Upper lobe of left lung (tissue), 6 donors: ENCODE measurements around the gene TAGLN. TPM values are rescaled to one million over a fixed set of nuclear protein-coding genes. Genes with fewer than 3 reads are reported as not detected.

ENCODE experiments used
- ATAC-seq, 2 donors: fragments of 200-7000 bp; cut with Tn5 transposase; one replicate each; pipeline ENCODE4 v1.9.1; 2022; ENCODE audit warnings: mild to moderate bottlenecking in 2 of 2, moderate library complexity in 2 of 2; ENCODE audit not compliant: low FRiP score in 2 of 2
- DNase-seq, 2 donors: peaks; one replicate each; pipeline ENCODE4 v3.0.0-alpha.2; 2019 to 2020
- H3K27ac ChIP-seq, 4 donors: fragments of 200-600 bp; sonication (generic); one replicate each; pipeline ENCODE4 v1.5.1; 2016 to 2019
- H3K27me3 ChIP-seq, 4 donors: fragments of 200-600 bp; sonication (generic); one replicate each; pipeline ENCODE4 v1.5.1; 2017 to 2019
- H3K36me3 ChIP-seq, 4 donors: fragments of 200-600 bp; sonication (generic); one replicate each; pipeline ENCODE4 v1.5.1; 2016 to 2019
- H3K4me1 ChIP-seq, 4 donors: fragments of 200-600 bp; sonication (generic); one replicate each; pipeline ENCODE4 v1.5.1; 2018 to 2019
- H3K4me3 ChIP-seq, 4 donors: fragments of 200-600 bp; sonication (generic); one replicate each; pipeline ENCODE4 v1.5.1; 2017 to 2019; ENCODE audit warnings: mild to moderate bottlenecking in 2 of 4, moderate library complexity in 1 of 4
- H3K9me3 ChIP-seq, 4 donors: fragments of 200-600 bp; sonication (generic); one replicate each; pipeline ENCODE4 v1.5.1; 2018 to 2019
- CTCF ChIP-seq, 6 experiments: fragments of 450-650 bp in 4 of 6; fragments of 200-600 bp in 2 of 6; sonication (generic) in 2 of 6; IDR thresholded peaks; one replicate each; pipeline ENCODE4 v1.5.1; 2016 to 2019; ENCODE audit warnings: antibody characterized with exemption in 6 of 6
- EP300 ChIP-seq, 4 donors: sonication (generic); formaldehyde crosslinking; IDR thresholded peaks; one replicate each; pipeline ENCODE4 v1.5.1; 2017; ENCODE audit warnings: antibody characterized with exemption in 4 of 4, control low read depth in 2 of 4
- POLR2A ChIP-seq, 4 donors: fragments of 450-650 bp; IDR thresholded peaks; one replicate each; pipeline ENCODE4 v1.5.1; 2016 to 2017; ENCODE audit warnings: antibody characterized with exemption in 4 of 4, mild to moderate bottlenecking in 2 of 4
- POLR2AphosphoS5 ChIP-seq, 2 donors: sonication (generic); formaldehyde crosslinking; IDR thresholded peaks; one replicate each; pipeline ENCODE4 v1.5.1; 2017; ENCODE audit warnings: antibody characterized with exemption in 2 of 2
- WGBS, 2 donors: methylation state at CpG; one replicate each; pipeline ENCODE4 v1.1.5; 2017 to 2018; 5-methylcytosine and 5-hydroxymethylcytosine counted together
- total RNA-seq, 6 donors: library from RNA; depleted of rRNA in 4 of 6; stranded (reverse); fragments of >200 nt in 4 of 6; gene quantifications; one replicate each; pipeline versions ENCODE4 v1.1.0 to v1.2.1, GENCODE V29; 2016 to 2021
- donor health status: DM: no; HTN: no; CAD: no; lungs with moderate emphysema.
- donor health status: DM: no; HTN: yes; CAD: no; lungs with severe emphysema.

TAGLN gene
- total RNA-seq, 6 donors from 2014 or later = 105 to 608 (median 334) TPM

GRCh38 chr11:117171404-117172061 is 27.6 kb upstream of the TAGLN start:
- no peak overlapping the region for H3K4me3 ChIP-seq
- H3K27me3 ChIP-seq = no peaks in the 10 kb centered on the region
- ATAC-seq (peak in 1 of 2 donors; percentile 74), DNase-seq (no peak)
- H3K9me3 ChIP-seq = no peaks in the 10 kb centered on the region
- peaks cover 9 to 11% (median 9%) of the 10 kb centered on the region in 4 donors for H3K4me1 ChIP-seq
- WGBS, 2 donors = 81 to 87% methylated on average over 14 of the region's 14 CpGs
- no peak overlapping the region for H3K27ac ChIP-seq
- peaks cover 0 to 55% (median 19%) of the 10 kb centered on the region in 4 donors for H3K36me3 ChIP-seq
- no peak for TF ChIP-seq CTCF (IDR thresholded peaks at IDR 0.05)
- TF ChIP-seq POLR2AphosphoS5 (IDR thresholded peaks at IDR 0.05) = no peak
- TF ChIP-seq POLR2A (IDR thresholded peaks at IDR 0.05) = no peak

- Histone ChIP-seq H3K9me3 (no peaks in the 10 kb centered on the region), H3K27ac (peak overlapping the region in 2 of 4 donors; percentile 32 to 53), H3K36me3 (peaks cover 0 to 41% (median 13%) of the 10 kb centered on the region in 4 donors), H3K4me1 (peaks cover 10 to 14% (median 13%) of the 10 kb centered on the region in 4 donors), H3K4me3 (no peak overlapping the region), H3K27me3 (no peaks in the 10 kb centered on the region)
- ATAC-seq (peak in 1 of 2 donors; percentile 42), DNase-seq (no peak)
- no peak for TF ChIP-seq CTCF (IDR thresholded peaks at IDR 0.05)
- WGBS, 2 donors = 80% methylated on average over 14 of the region's 14 CpGs
These were observed 26.3 kb upstream of the TAGLN start for GRCh38 chr11:117172724-117173421.

- DNase-seq (peak in 1 of 2 donors; percentile 5), ATAC-seq (no peak)
- Histone ChIP-seq H3K27me3 (no peaks in the 10 kb centered on the region), H3K36me3 (peaks cover 0 to 19% (median 4%) of the 10 kb centered on the region in 4 donors), H3K27ac (peak overlapping the region in 1 of 4 donors; percentile 18), H3K4me3 (no peak overlapping the region), H3K9me3 (no peaks in the 10 kb centered on the region), H3K4me1 (peaks cover 22 to 29% (median 24%) of the 10 kb centered on the region in 4 donors)
- no peak for TF ChIP-seq CTCF (IDR thresholded peaks at IDR 0.05)
- TF ChIP-seq EP300 (IDR thresholded peaks at IDR 0.05) = no peak
- no peak for TF ChIP-seq POLR2A (IDR thresholded peaks at IDR 0.05)
- TF ChIP-seq POLR2AphosphoS5 (IDR thresholded peaks at IDR 0.05) = no peak
- 77 to 85% methylated on average over 7 of the region's 7 CpGs for WGBS, 2 donors
These were observed 24.1 kb upstream of the TAGLN start for GRCh38 chr11:117175104-117175503.

DNA sequence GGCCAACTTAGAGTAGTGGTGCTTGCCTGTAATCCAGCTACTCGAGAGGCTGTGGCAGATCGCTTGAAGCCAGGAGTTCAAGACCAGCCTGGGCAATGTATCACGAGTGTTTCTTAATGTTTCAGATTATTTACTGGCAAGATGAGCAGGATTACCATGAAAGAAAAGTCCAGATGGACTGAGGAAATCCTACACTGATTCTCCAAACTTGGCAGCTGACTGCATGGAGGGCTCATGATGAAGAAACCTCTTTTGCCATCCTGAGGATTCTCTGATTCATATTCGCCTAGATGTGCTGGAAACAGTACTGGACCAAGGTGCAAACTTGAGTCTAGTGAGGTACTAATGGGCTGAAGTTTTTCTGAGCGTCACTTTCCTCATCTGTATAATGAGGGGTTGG is 23.4 kb upstream of the TAGLN start:
- H3K36me3 ChIP-seq = peaks cover 0 to 12% (median under 1%) of the 10 kb centered on the region in 4 donors
- no peaks in the 10 kb centered on the region for H3K27me3 ChIP-seq
- DNase-seq = no peak
- no peak for ATAC-seq
- 80 to 81% methylated on average over 5 of the region's 5 CpGs for WGBS, 2 donors
- H3K27ac ChIP-seq = no peak overlapping the region
- H3K9me3 ChIP-seq = no peaks in the 10 kb centered on the region
- peaks cover 26 to 35% (median 30%) of the 10 kb centered on the region in 4 donors for H3K4me1 ChIP-seq
- TF ChIP-seq CTCF (IDR thresholded peaks at IDR 0.05) = no peak
- TF ChIP-seq POLR2AphosphoS5 (IDR thresholded peaks at IDR 0.05) = no peak
- no peak for TF ChIP-seq EP300 (IDR thresholded peaks at IDR 0.05)
- no peak for TF ChIP-seq POLR2A (IDR thresholded peaks at IDR 0.05)
- H3K4me3 ChIP-seq = no peak overlapping the region
